SK-N-DZ (cell line): ENCODE results near the gene PRR16.
"Not testable (repeated sequence)": the region's sequence is repeated elsewhere in the genome, so short reads cannot be mapped to it uniquely, and the experiment has no call there.

Experiments used
- DNase-seq: peaks from one replicate; pipeline ENCODE4 v3.0.0-alpha.2; 2015; ENCODE audit warnings: low spot score

The PRR16 gene

GRCh38 chr5:120638449-120638848, 174.3 kb downstream of the PRR16 start:
- DNase-seq = no peak

- DNase-seq = no peak
These were observed 176.7 kb downstream of the PRR16 start for GRCh38 chr5:120640778-120641177.

- no peak for DNase-seq
These were observed 180.4 kb downstream of the PRR16 start for GRCh38 chr5:120644516-120644915.

GRCh38 chr5:120655828-120656435, 191.8 kb downstream of the PRR16 start:
- peak; percentile 60 for DNase-seq

- DNase-seq = peak; percentile 11
These were observed 193.0 kb downstream of the PRR16 start for GRCh38 chr5:120657104-120657503.

GRCh38 chr5:120677481-120677880, 213.4 kb downstream of the PRR16 start:
- no peak for DNase-seq

- DNase-seq = no peak
These were observed 214.2 kb downstream of the PRR16 start for GRCh38 chr5:120678279-120678678.

GRCh38 chr5:120682851-120683250, 218.8 kb downstream of the PRR16 start:
- DNase-seq = no peak

GRCh38 chr5:120683580-120683979, 219.5 kb downstream of the PRR16 start:
- peak; percentile 67 for DNase-seq

GRCh38 chr5:120684213-120684612, 220.1 kb downstream of the PRR16 start:
- no peak for DNase-seq

GRCh38 chr5:120684749-120685415, 220.8 kb downstream of the PRR16 start:
- peak; percentile 55 for DNase-seq

GRCh38 chr5:120690621-120691407, 226.7 kb downstream of the PRR16 start:
- peak; percentile 50 for DNase-seq

- DNase-seq = no peak
These were observed 228.2 kb downstream of the PRR16 start for GRCh38 chr5:120692325-120692724.

GRCh38 chr5:120695368-120695880, 231.3 kb downstream of the PRR16 start:
- no peak for DNase-seq

GRCh38 chr5:120697147-120697546, 233.0 kb downstream of the PRR16 start:
- no peak for DNase-seq

GRCh38 chr5:120697670-120698327, 233.7 kb downstream of the PRR16 start:
- not testable (repeated sequence) for DNase-seq

- not testable (repeated sequence) for DNase-seq
These were observed 236.6 kb downstream of the PRR16 start for GRCh38 chr5:120700653-120701052.

GRCh38 chr5:120702817-120703538, 238.9 kb downstream of the PRR16 start:
- DNase-seq = not testable (repeated sequence)

GRCh38 chr5:120703918-120704587, 240.0 kb downstream of the PRR16 start:
- no peak for DNase-seq

GRCh38 chr5:120706877-120707276, 242.8 kb downstream of the PRR16 start:
- DNase-seq = no peak

- no peak for DNase-seq
These were observed 253.3 kb downstream of the PRR16 start for GRCh38 chr5:120717381-120717780.
